ENCODE measurements around the gene TVP23C. TPM values are rescaled to one million over a fixed set of nuclear protein-coding genes. Genes with fewer than 3 reads are reported as not detected.

Gene TVP23C
- total and polyA plus RNA-seq, 8 donors = 5.3 to 16.8 (median 7.5) TPM

- H3K27ac ChIP-seq = peak overlapping the region in 1 of 4 donors; percentile 0
- no peaks in the 10 kb centered on the region for H3K36me3 ChIP-seq
- WGBS, 2 donors = 95 to 97% methylated on average over 5 of the region's 5 CpGs
- no peak for ATAC-seq
- intact Hi-C loops (cut with DNase I) = no loop called here
- H3K4me3 ChIP-seq = no peak overlapping the region
- no peak for DNase-seq
- H3K27me3 ChIP-seq = no peaks in the 10 kb centered on the region
- no peaks in the 10 kb centered on the region for H3K4me1 ChIP-seq
- no peaks in the 10 kb centered on the region for H3K9me3 ChIP-seq
- TF ChIP-seq, protein P1, sequence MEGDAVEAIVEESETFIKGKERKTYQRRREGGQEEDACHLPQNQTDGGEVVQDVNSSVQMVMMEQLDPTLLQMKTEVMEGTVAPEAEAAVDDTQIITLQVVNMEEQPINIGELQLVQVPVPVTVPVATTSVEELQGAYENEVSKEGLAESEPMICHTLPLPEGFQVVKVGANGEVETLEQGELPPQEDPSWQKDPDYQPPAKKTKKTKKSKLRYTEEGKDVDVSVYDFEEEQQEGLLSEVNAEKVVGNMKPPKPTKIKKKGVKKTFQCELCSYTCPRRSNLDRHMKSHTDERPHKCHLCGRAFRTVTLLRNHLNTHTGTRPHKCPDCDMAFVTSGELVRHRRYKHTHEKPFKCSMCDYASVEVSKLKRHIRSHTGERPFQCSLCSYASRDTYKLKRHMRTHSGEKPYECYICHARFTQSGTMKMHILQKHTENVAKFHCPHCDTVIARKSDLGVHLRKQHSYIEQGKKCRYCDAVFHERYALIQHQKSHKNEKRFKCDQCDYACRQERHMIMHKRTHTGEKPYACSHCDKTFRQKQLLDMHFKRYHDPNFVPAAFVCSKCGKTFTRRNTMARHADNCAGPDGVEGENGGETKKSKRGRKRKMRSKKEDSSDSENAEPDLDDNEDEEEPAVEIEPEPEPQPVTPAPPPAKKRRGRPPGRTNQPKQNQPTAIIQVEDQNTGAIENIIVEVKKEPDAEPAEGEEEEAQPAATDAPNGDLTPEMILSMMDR (IDR thresholded peaks at IDR 0.05) = no peak
- no peak for FAIRE-seq
Observed at GRCh38 chr17:15454346-15454745, 108.9 kb downstream of the TVP23C start.

- no peak for FAIRE-seq
- H3K27ac ChIP-seq = peak overlapping the region in 1 of 4 donors; percentile 0
- ATAC-seq = no peak
Observed at GRCh38 chr17:15453782-15454181, 109.5 kb downstream of the TVP23C start.

DNA sequence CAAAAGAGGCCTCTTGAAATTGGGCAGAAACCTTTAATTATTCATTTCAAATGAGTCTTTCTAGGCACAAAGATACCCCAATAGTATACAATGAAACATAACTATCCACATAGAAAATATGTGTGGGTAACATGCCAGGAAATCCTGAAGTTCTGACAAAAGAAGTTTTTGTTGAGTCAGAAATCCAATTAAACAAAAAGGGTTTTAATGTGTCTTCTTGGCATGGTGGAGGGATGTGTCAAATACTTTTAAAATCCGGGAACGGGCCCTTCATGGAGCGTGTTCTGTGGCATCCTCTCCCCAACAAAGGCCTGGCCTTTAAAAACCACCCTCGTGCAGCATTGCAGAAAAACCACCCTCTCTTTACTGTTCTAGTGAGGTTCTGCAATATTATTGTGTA lies 110.0 kb downstream of the TVP23C start:
- H3K4me1 ChIP-seq = peaks cover 0 to 4% (median 0%) of the 10 kb centered on the region in 3 donors
- WGBS, 2 donors = 71 to 75% methylated on average over 4 of the region's 4 CpGs
- no peak overlapping the region for H3K4me3 ChIP-seq
- H3K27ac ChIP-seq = peak overlapping the region in 1 of 4 donors; percentile 15
- FAIRE-seq (no peak), ATAC-seq (no peak), DNase-seq (no peak)
- intact Hi-C loops (cut with DNase I) = no loop called here
- H3K27me3 ChIP-seq = no peaks in the 10 kb centered on the region
- TF ChIP-seq, protein P1 (IDR thresholded peaks at IDR 0.05) = no peak
- no peaks in the 10 kb centered on the region for H3K36me3 ChIP-seq
- H3K9me3 ChIP-seq = no peaks in the 10 kb centered on the region

More at GRCh38 chr17:15453782-15454181, 109.5 kb downstream of the TVP23C start:
- H3K4me3 ChIP-seq = no peak overlapping the region
- peaks cover 0 to 3% (median 0%) of the 10 kb centered on the region in 3 donors for H3K4me1 ChIP-seq
- H3K36me3 ChIP-seq = no peaks in the 10 kb centered on the region
- TF ChIP-seq, protein P1 (IDR thresholded peaks at IDR 0.05) = no peak
- no peak for DNase-seq
- intact Hi-C loops (cut with DNase I) = no loop called here
- no peaks in the 10 kb centered on the region for H3K9me3 ChIP-seq
- no peaks in the 10 kb centered on the region for H3K27me3 ChIP-seq
- 63 to 73% methylated on average over 3 of the region's 3 CpGs for WGBS, 2 donors

DNA sequence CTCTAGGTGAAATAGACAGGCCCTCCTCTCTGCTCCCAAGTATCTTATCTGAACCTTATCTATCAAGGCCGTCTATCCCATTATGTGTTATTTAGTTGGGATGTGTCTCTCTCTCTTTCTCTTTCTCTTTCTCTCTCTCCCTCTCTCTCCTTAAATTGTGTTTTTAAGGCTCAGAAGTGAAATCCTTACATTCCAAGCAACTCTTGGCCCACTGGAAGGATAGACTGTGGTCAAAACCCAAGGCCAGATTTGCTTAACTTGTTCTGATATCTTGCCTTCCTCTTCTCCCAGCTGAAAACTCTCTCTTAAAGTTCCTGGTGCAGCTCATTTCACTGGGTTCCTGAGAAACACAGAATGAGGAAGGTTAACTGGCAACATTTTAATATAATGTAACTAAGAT lies 110.5 kb downstream of the TVP23C start:
- 27 to 37% methylated on average over 1 of the region's 1 CpG for WGBS, 2 donors

More for the DNA sequence above, 110.5 kb downstream of the TVP23C start:
- no peaks in the 10 kb centered on the region for H3K36me3 ChIP-seq
- ATAC-seq (no peak), FAIRE-seq (no peak), DNase-seq (no peak)
- intact Hi-C loops (cut with DNase I) = no loop called here
- H3K4me3 ChIP-seq = no peak overlapping the region
- no peaks in the 10 kb centered on the region for H3K27me3 ChIP-seq
- peaks cover 0 to 4% (median 0%) of the 10 kb centered on the region in 3 donors for H3K4me1 ChIP-seq
- peak overlapping the region in 1 of 4 donors; percentile 15 for H3K27ac ChIP-seq
- no peaks in the 10 kb centered on the region for H3K9me3 ChIP-seq
- TF ChIP-seq, protein P1 (IDR thresholded peaks at IDR 0.05) = no peak

Other genes with a start within 250 kb of the TVP23C start
- under 1 TPM in 3 of 6 donors, not detected in 3; 0.23 to 0.43 (median 0.34) TPM for gene TEKT3, start 221.9 kb downstream of the TVP23C start, total RNA-seq
- gene TEKT3, start 221.9 kb downstream of the TVP23C start, polyA plus RNA-seq = 1 to 10 TPM; 1.5 to 2.7 TPM
- 10 to 100 TPM in 1 of 6 donors, 1 to 10 TPM in 5; 1.8 to 10.3 (median 6.2) TPM for gene CDRT4, start 95.9 kb downstream of the TVP23C start, total RNA-seq
- gene CDRT4, start 95.9 kb downstream of the TVP23C start, polyA plus RNA-seq = 10 to 100 TPM; 20.9 to 31.6 TPM
- gene FBXW10B, start 56.2 kb upstream of the TVP23C start, total RNA-seq = under 1 TPM in 5 of 6 donors, not detected in 1; 0.14 to 0.61 (median 0.28) TPM
- 1 to 10 TPM in 1 of 2 donors, under 1 TPM in 1; 0.53 to 1.4 TPM for gene FBXW10B, start 56.2 kb upstream of the TVP23C start, polyA plus RNA-seq
- 10 to 100 TPM in 1 of 6 donors, 1 to 10 TPM in 5; 4.3 to 10.2 (median 6.2) TPM for gene TRIM16, start 120.8 kb upstream of the TVP23C start, total RNA-seq
- gene TRIM16, start 120.8 kb upstream of the TVP23C start, polyA plus RNA-seq = 1 to 10 TPM; 3.1 TPM
- gene ZNF286A, start 136.3 kb upstream of the TVP23C start, total RNA-seq = 10 to 100 TPM in 1 of 6 donors, 1 to 10 TPM in 5; 3.0 to 11.1 (median 5.6) TPM
- 1 to 10 TPM; 3.5 to 5.3 TPM for gene ZNF286A, start 136.3 kb upstream of the TVP23C start, polyA plus RNA-seq
- gene TBC1D26, start 168.8 kb upstream of the TVP23C start, total RNA-seq = not detected
- under 1 TPM in 1 of 2 donors, not detected in 1; 0.38 TPM for gene TBC1D26, start 168.8 kb upstream of the TVP23C start, polyA plus RNA-seq

All from pancreas (tissue), 10 donors.